Left ventricle myocardium superior (tissue), 1 donor: ENCODE data around the gene VSNL1. TPM values are rescaled to one million over a fixed set of nuclear protein-coding genes. Genes with fewer than 3 reads are reported as not detected.

ENCODE experiments used
- ATAC-seq: fragments of 200-7000 bp; cut with Tn5 transposase; one replicate; pipeline ENCODE4 v1.9.1; 2020; ENCODE audit warnings: mild to moderate bottlenecking, moderate library complexity
- DNase-seq: peaks from one replicate; pipeline ENCODE4 v3.0.0-alpha.2; 2020
- intact Hi-C: fragments of 100-400 bp; cut with micrococcal nuclease; formaldehyde crosslinking; loops from one replicate; pipeline ENCODE4 v1.11.0; 2022
- total RNA-seq: library from RNA; stranded (reverse); fragmentation: NEBNext Ultra II Directional; extraction: Animal tissue kit (Norgen Biotek cat#: 25700); gene quantifications from one replicate; pipeline ENCODE4 v1.2.1, GENCODE V29; 2021
- donor health status: DM: no; HTN: yes; CAD: no; lungs with severe emphysema.

Gene VSNL1
- total RNA-seq, 1 donor from 2014 or later = 18.6 TPM

DNA sequence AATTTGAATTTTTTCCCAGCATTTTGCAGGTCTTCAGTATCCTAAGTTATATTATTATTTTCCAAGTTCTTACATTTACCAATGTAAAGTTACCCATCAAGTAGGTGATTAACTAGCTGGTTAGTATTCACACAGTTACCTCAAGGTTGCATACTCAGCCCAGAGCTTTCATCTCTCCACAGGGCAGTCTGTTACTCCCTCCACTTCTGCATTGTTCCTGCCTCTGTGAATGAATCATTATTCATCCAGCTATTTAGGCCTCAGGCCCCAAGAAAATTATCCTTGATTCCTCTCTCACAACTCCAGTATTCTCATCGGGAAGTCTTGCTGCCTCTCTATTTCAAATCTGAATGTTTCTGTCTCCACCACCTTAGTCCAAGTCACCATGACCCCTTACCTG, 121.0 kb downstream of the VSNL1 start:
- DNase-seq (no peak), ATAC-seq (no peak)
- intact Hi-C loops = loop anchor here (10.0 kb wide), 1 partner anchor 887 kb away; no protein-coding TSS in a partner anchor

DNA sequence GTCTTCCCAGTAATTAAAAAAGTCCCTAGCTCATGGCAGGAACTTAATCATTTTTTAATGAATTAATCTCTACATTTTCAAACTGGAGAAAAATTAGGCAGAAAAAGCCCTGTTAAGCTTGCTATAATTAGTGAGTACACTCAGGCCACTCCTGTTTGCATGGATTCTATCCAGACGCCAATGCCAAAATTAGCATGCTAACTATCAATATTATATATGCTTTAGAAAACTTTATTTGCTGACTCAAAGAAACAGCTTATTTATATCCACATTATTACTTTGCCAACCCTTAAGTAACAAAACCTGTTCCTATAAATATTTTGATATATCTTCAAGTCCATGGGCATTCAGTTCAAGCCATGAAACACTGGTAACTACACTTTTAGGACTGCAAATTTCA, 122.2 kb downstream of the VSNL1 start:
- intact Hi-C loops = loop anchor here (10.0 kb wide), 1 partner anchor 888 kb away; no protein-coding TSS in a partner anchor
- no peak for ATAC-seq
- no peak for DNase-seq

DNA sequence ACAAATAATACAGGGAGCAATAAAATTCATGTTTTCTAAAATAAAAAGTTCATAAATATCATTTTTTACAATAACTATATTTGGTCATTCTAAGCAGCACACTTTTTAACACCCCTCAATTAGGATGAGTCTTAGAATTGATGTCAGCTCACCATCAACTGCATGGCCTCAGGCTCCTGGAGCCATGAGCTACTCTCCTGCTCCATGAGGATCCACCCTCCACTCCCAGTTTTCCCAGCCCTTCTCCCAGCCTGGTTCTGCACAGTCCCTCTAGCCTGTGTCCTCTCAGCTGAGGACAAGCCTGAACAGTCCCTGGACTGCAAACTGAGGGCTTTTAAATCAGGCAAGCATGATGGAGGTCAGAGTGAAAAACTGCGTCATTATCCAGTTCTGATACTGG, 124.0 kb downstream of the VSNL1 start:
- ATAC-seq (no peak), DNase-seq (no peak)
- intact Hi-C loops = loop anchor here (10.0 kb wide), 1 partner anchor 890 kb away; no protein-coding TSS in a partner anchor

DNA sequence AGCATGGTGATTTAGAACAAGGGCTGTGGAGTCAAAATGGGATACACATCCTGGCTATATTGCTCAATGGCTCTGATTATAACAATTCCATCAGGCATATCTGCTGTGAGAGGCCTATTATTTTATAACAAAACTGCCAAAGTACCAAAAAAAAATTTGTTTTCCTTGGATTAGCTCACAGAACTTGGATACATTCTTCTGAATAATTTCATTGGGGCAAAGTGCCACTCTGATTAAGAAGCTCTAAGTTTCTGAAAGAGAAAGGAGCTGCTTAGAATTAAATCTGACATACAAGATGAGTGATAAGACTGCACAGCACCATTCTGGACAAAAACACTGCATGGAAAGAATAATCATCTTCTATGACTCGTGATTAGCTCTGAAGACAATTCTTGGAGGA, 127.4 kb downstream of the VSNL1 start:
- DNase-seq (no peak), ATAC-seq (no peak)
- intact Hi-C loops = loop anchor here (10.0 kb wide), 1 partner anchor 893 kb away; no protein-coding TSS in a partner anchor

DNA sequence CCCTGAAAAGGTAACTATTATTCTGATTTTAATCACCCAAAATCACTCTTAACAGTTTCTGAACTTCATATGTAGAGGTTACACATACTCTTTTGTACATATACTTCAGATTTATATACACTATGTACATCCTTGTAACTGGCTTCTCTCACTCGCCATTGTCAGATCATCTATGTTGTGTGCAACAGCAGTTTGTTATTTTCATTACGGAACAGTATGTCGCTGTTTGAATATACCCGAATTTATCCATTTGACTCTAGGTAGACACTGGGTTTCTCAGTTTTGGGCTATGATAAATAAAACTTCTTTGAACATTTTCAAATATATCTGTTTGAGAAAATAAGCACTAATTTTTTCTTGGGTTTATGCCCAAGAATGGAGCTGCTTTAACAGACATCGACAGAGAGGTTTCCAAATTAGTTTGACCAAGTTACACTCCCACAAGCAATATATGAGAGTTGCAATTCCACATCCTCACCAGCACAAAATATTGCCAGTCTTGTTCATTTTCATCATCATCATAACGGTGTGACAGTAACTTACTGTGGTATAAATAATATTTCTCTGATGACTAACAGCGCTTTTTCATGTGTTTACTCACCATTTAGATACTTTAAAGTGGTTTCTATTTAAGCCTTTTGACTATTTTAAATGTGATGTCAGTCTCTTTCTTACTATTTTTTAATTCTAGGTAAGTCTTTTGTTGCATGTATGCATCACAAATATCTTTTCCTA, 132.3 kb downstream of the VSNL1 start:
- DNase-seq (no peak), ATAC-seq (no peak)
- intact Hi-C loops = no loop called here

DNA sequence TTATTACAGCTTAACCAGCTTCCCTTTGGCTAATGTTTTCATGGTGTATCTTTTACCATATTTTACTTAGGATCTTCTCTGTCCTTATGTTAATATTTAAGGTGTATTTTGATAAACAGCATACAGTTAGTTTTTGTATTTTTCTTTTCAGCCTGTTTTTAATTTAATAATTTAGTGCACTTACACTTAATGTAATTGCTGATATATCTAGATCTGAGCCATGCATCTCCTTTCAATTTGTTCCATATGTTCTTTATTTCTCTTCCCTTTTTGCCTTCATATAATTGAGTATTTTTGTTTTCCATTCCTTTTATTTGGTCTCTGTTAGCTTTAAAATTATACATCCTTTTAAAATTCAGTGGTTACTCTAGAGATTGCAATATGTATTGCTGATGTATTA, 134.3 kb downstream of the VSNL1 start:
- DNase-seq (no peak), ATAC-seq (no peak)
- intact Hi-C loops = no loop called here

DNA sequence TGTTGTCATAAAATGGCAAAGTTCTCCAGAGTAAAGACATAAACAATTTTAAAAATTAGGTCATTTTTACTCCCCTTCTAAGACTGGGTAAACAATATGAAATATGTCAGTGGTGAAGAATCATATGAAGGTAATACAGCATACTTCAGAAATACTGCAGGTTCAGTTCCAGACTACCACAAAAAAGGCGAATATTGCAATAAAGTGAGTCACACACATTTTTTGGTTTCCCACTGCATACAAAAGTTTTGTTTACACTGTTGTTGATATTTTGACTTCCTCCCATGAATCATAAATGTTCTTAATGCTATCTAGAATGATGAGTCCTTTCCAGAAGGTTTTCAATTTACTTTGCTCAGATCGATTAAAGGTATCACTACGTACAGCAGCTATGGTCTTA, 139.6 kb downstream of the VSNL1 start:
- ATAC-seq (no peak), DNase-seq (no peak)
- intact Hi-C loops = no loop called here

DNA sequence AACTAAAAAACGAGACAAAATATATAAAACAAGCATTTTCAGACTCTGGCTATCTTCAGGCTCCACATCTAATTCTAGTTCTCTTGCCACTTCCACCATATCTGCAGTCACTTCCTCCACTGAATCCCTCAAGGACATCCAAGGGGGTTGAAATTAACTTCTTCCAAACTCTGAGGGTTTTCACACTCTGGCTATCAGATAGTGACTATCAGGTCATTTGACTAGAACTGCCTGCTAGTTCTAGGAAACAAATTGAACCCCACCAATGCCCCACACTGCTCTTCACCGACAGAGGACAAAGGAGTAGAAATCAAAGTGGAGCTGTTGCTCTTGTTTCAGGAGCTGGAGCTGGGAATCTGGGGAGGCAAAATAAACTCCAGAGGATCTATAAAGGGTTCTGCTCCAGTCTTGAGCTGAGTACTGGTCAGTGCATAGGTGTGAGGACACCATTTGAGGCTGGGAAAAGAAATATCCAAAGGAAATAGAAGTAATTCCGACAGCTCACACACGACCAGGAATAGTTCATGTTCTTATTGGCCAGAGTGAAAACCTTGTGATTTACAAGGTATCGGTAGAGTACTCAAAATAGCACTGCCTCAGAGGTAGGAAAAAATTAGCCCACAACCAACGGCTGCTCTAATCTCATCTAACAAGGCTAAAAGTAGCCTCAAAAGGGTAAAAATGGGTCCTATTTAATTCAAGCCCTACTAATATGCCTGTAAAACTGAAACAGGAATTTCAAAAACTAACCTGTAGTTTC, 141.8 kb downstream of the VSNL1 start:
- DNase-seq (no peak), ATAC-seq (peak; percentile 84)
- intact Hi-C loops = no loop called here

DNA sequence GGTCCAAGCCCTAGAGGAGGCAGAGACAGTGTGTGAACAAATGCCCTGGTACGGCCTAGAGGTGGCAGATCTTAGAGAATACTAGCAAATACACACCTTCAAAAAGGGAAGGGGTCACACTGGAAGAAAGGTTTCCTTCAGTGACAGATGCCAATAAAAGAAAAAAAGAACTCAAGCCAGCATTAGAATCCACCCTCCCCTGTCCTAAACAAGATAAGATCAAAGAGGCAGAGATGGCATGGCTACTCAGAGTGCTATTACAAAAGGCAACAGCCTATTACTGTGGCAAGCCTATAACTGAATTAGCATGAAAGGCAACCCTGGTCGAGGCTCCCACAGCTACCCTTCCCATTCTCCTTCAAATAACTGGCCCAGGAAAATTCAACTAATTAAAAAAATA, 143.5 kb downstream of the VSNL1 start:
- DNase-seq (no peak), ATAC-seq (no peak)
- intact Hi-C loops = no loop called here

DNA sequence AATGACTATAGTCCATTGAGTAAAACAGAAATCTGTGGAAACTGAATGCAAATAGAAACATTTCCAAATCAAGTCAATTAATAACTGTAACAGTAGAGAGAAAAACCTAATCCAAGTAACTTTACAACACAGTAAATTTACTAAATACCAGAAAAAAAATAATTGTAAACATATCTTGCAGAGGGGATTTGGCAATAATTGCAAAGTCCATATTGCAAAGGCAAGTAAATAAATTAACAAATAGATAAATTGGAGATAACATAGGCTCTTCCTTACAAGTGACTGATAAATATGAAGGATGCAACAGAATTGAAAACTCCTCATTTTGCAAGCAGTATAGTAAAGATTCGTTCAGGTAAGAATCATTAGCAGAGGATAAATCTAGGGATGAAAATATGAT, 148.1 kb downstream of the VSNL1 start:
- DNase-seq = no peak
- ATAC-seq = no peak
- intact Hi-C loops = no loop called here

DNA sequence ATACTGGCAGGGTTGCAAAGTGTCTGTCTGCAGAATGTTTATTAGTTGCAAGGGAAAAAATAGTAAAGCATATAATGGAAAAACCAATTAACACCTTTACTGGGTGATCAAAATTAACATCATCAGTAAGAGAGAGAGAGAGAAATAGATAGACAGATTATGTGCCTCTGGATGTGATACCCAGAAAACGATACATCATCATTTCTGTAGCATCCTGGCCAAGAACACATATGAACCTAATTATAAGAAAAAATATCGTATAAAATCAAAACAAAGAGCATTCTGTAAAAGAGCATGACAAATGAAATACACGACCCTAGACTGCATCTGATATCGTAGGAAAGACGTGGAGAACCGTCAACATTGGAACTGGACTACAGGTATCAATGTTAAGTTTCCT, 148.5 kb downstream of the VSNL1 start:
- DNase-seq (no peak), ATAC-seq (no peak)
- intact Hi-C loops = no loop called here

DNA sequence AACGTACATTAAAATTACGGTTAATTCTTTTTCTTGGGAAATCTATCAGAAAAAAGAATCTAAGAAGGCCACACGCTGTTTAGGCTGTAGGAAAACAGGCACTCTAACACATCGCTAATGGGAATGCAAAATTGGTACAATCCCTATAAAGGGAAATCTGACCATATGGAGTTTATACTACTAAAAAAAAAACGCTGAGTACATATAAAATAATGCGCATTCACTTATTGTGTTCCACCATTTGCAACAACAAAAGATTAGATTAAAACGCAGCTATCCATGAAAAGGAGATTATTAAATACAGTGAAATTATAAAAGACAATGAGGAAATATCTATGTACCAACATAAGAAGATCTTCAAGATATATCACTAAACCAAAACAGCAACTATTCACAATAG, 150.3 kb downstream of the VSNL1 start:
- no peak for ATAC-seq
- intact Hi-C loops = no loop called here
- DNase-seq = no peak

Other genes starting within 250 kb of the VSNL1 start
- gene RAD51AP2, start 22.3 kb upstream of the VSNL1 start, total RNA-seq = 0.10 TPM
- 14.2 TPM for gene SMC6, start 213.1 kb downstream of the VSNL1 start, total RNA-seq
- gene GEN1, start 213.4 kb downstream of the VSNL1 start, total RNA-seq = 4.2 TPM